Stimulated activated CD4-positive, alpha-beta T cell treated with anti-CD3 and anti-CD28 coated beads, Interleukin-2, amount 100 ng/mL, for 24 hours (primary cell): ENCODE measurements around the gene BBS7.
A peak's percentile ranks its signal among the peaks of the same experiment; 100 is the strongest.

ENCODE experiments used
- DNase-seq, 2 donors: peaks; one replicate each; pipeline ENCODE4 v3.0.0-alpha.2; 2020

Gene BBS7, protein sequence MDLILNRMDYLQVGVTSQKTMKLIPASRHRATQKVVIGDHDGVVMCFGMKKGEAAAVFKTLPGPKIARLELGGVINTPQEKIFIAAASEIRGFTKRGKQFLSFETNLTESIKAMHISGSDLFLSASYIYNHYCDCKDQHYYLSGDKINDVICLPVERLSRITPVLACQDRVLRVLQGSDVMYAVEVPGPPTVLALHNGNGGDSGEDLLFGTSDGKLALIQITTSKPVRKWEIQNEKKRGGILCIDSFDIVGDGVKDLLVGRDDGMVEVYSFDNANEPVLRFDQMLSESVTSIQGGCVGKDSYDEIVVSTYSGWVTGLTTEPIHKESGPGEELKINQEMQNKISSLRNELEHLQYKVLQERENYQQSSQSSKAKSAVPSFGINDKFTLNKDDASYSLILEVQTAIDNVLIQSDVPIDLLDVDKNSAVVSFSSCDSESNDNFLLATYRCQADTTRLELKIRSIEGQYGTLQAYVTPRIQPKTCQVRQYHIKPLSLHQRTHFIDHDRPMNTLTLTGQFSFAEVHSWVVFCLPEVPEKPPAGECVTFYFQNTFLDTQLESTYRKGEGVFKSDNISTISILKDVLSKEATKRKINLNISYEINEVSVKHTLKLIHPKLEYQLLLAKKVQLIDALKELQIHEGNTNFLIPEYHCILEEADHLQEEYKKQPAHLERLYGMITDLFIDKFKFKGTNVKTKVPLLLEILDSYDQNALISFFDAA

DNA sequence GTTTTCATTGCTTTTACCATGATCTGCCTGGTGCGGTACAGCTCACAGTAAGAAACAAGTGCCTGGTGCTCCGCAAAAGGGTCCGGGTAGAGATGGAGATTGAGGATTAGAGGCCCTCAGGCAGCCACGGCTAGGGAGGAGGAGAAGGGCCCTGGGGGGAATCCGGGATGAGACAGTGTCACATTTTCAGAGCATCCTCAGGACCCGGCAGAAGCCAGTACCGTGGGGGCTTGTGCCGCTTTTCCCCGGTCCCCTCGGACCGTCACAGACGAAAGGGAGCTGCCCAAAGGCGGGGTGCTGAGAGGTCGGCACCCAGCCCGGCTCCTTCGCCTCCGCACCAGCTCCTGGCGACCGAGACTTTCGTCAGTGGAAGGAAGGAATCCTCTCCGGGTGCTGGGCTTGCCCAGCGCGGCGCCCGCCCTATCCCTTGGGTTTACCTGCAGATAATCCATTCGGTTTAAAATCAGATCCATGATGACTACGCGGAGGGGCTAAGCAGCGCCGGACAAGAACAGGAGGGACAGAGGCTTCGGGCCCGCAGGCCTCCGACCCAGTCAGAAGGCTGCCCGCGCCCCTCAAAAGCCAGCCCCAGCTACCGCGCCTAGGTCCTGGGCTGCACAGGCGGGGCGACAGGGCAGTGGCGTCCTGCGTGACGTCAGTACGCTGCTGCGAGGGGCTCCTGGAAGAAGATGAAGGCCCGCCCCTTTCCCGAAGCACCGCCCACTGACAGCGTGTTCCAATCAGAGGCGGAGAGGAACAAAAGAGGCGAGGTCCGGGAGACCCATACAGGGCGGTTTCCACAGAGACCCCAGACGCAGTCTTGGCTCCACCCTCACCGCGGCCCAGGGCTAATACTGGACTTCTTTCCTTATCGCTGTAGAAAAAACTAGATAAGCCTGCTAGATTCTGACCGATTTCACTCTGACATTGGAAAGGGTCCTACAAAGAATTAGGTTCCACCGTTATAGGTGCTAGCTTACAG is at the start of gene BBS7:
Gene BBS7, minus strand, starts transcription at position 634 of the 982 bp plus-strand sequence. Its CDS starts 161 bp downstream, at position 473.
- DNase-seq = peak; percentile 98 to 99

DNA sequence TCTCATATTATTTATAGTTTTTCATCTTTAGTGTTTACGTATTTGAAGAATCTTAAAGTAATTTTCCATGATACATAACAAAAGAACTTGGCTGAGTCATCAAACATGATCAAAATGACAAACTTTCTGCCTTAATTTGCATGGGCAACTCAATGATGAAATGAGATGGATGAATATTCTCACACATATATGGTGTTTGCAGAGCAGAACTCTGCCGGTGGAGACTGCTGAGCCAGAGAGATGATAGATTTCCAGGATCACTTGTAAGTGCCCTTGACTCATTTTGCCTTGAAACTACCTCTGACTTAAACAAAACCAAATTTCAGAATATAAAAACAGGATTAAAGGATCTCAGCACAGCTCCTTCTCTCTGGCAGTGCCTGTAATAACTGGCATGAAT is 43.4 kb upstream of the BBS7 start:
- no peak for DNase-seq

DNA sequence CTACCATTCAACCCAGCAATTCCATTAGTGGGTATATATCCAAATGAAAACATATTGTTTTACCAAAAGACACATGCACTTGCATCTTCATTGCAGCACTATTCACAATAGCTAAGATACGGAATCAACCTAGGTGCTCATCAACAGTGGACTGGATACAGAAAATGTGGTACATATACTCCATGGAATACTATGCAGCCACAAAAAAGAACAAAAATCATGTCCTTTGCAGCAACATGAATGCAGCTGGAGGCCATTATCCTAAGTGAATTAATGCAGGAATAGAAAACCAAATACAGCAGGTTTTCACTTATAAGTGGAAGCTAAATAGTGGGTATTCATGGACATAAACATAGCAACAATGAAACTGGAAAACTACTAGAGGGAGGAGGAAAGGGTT is 38.1 kb upstream of the BBS7 start:
- no peak for DNase-seq

DNA sequence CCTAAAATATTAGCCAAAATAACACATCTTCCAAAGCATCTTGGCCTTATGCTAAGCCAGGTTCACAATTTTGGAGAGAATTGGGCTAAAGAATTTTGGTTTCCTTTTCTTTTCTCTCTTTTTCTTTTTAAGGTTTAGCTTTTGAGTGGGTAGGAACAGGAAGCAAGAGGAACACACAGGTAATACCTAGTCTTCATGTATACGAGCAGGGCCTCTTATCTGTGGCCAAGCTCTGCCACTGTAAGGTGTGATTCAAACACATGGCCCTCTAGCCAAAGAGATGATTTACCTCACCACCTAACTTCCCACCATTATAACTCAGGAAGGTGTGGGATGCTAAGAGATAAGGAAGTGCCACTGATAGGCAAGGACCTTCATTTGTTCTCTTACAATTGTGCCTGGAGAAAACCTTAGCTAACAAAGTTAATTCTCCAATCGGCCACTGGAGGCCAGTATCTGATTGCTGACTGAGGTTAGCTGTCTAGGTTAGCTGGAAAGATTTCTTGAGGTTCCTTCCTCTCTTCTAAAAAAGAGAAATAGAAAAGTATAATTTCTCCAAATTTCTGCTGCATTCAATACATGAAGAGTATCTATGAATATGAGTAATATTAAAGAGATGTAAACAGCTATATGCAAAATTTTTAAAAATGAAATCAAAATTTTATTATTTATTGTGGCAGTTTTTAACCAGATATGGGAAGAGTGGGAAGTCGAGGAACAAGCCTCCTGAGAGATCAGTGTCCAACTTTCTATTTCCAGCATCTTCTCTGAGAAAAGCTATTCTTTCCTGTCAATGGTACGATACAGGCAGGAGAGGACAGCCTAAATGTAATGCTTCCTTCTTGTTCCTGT is 30.1 kb upstream of the BBS7 start:
- DNase-seq = peak; percentile 49 to 57

DNA sequence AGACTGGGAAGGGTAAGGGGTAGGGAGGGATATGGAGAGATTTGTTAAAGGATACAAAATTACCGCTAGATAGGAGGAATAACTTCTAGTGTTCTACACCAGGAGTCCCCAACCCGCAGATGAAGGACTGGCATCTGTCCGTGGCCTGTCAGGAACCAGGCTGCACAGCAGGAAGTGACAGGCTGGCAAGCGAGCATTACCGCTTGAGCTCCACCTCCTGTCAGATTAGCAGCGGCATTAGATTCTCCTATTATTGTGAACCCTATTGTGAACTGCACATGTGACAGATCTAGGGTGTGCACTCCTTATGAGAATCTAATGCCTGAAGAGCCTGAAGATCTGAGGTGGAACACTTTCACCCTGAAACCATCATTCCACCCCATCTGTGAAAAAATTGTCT is 27.9 kb upstream of the BBS7 start:
- DNase-seq = peak in 1 of 2 donors; percentile 10

DNA sequence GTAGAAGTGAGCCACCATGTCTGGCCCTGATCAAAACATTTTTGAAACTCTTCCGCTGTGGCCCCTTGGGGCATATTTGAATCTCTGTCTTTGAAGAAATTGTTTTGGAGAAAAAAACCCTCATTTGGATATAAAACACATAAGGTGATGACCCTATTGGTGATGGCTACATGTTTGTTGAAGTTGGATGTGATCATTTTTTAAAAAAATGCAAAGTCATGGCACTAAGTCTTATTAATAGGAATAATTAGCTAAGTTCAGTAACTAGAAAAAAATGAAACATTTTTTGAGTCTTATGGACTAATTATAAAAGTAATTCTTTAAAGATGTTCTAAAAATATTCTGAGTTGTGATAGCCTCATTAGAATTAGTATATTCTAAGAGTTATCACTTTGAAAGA is 17.9 kb upstream of the BBS7 start:
- no peak for DNase-seq

DNA sequence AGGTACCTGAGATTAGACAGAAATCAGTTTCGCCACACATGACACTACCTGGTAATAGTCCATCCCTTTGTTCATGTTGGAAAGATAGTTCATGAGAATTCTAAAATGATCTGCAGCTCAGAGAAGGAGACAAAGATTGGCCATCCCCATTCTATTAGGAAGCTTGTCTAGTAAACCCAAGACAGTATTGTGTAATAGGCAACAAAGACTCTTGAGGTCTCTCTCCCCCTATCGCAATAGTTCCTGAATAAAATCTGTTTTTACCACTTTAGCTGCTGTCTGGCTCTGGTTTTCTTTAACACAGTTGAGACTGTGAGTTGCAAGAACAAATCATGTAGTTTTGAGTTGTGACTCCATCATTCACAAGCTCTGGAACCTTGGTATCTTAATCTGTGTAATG is 14.8 kb upstream of the BBS7 start:
- DNase-seq = no peak

DNA sequence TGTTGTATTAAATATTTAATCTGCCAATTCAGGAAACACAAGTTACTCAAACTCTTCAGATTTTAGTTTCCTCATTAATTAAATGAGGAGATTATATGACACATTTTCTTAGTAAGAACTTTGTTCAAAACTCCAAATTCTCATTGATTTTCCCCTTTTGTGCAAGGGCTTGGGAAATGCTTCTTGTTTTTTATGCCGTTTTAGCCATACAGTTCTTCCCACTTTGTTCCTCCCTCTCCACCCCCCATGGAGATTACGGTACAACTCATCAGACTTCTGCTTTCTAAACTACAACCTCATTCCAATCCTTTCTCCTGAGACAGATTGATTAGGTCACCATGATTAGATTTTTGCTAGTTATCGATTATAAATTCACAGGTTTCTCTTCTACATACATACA is 10.9 kb upstream of the BBS7 start:
- no peak for DNase-seq

DNA sequence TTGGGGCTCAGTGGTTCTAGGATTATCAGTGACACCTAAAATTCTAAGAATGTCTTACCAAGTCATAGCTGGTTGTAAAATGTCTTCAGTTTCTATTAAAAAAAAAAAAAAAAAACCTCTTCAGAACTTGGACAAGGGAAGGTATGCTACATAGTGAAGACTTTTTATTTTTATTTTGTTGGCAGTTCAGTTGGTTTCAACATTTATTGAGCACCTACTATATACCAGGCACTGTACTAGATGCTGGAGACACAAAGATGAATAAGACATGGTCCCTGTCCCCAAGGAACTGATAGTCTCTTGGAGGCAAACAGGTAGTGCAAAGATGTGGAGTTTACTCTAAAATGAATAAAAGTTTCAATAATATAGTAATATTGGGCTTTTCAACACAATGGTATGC is 8.9 kb upstream of the BBS7 start:
- DNase-seq = no peak

DNA sequence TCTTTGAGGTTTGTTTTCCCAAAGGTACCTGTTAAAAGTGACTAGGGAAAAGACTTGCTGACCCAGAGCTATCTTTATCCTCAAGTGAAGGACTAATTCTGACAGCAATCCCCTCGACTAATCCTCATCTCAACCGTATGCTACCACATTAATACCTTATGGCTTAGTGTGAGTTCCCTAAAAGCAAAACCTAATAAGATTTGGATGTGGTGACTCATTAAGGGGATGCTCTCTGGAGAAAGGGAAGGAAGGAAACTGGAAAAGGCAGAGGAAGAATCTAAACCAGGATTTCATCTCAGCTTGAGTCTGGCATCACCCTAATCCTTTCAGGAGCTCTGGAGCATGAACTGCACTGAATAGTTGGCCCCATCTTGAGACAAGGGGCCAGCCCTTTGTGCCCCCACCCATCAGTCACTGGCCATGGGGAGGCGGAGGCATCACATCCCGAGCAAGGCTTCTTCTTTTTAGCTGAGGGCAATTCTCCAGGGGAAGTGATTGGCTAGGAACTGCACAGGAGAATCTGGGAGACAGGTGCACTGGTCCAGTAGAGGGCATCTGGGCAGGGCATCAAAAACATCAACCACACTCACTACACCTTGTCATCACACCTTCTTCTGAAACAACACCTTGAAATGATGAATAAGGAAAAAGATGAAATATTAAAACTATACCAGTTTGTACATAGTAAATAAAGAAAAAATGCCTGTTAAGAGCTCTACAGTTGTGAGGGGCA is 6.9 kb upstream of the BBS7 start:
- no peak for DNase-seq

DNA sequence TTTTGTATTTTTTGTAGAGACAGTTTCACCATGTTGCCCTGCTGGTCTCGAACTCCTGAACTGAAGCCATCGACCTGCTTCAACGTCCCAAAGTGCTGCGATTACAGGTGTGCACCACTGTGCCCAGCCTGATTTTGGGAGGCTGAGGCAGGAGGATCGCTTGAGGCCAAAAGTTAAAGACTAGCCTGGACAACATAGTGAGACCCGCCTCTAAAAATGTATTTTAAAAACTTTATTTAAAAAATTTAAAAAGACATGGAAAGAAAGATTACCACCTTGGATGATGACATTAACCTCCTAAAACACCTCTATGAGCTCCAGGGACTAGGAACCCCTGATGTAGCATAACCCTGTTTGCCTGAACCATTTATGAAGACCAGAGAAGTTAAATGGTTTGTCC is 5.8 kb upstream of the BBS7 start:
- no peak for DNase-seq

DNA sequence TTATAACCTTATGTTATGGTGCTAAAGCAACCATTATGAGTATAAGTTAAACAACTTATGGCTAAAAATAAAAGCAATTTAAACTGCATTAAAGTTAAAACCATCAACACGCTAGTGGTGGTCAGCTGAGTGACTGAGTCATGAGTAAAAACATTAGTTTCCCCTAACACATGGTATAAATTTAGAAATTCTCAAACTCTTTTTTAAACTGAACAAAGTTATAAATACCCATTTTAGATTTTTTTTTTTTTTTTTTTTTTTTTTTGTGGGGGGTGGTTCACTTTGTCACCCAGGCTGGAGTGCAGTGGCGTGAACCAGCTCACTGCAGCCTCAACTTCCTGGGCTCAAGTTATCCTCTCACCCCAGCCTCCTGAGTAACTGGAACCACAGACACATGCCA is 5.4 kb upstream of the BBS7 start:
- DNase-seq = no peak

DNA sequence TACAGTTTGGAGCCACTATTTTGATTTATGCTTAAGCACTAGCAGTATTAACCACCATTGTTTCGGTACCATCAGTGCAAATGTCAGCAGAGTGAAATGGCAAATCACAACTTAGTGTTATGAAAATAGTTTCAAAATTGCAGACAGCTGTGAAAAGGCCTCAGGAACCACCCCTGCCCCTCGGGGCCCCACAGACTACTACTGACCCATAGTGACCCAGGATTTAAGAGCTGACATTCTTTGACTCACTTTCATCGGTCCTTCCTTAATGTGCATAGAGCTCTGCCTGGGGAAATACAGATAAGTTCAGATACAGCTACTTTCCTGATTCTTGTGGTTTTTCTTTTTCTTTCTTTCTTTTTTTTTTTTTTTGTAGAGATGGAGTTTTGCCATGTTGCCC is 3.3 kb upstream of the BBS7 start:
- DNase-seq = no peak

DNA sequence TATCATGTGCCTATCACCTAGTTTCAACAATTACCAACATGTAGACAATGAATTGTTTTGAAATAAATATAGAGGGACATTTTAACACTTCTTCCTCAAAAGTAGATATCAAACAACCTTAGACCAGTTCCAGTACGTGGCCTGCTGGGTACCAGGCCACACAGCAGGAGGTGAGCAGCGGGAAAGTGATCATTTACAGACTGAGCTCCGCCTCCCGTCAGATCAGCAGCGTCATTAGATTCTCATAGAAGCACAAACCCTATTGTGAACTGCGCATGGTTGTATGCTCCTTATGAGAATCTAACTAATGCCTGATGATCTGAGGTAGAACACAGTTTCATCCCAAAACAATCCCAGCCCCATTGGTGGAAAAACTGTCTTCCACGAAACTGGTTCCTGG is 6.5 kb downstream of the BBS7 start:
- DNase-seq = no peak

DNA sequence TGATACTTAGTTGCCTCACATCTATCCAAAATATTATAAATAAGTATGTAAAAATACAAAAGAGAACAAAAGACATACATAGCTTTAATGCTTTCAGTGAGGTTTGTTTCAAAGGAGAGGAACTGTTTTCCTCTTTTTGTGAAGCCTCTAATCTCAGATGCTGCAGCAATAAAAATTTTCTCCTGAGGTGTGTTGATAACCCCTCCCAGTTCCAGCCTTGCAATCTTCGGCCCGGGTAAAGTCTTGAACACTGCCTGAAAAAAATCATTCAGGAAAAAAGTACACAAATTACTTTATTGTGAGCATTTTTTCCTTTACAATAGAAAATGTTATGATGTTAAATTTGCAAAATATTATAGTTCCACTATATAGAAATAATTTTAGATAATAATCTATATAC is 8.8 kb downstream of the BBS7 start:
- no peak for DNase-seq

DNA sequence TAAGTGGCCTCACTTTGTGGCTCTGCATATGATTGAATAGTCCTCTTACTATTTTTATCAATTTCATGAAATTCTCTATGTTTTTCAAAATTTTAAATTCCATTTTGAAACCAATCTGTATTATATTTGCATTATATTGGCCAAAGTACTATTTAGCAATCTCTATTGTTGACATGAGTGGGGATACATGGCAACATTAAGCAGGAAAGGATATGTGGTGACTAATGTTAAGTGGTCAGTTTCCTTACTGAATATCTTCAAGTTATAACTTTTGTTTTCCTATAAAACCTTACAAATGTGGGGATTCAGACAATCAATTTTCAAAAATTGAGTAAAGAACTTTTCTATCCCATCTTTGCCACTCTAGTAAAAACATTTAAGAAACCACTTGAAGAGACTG is 10.2 kb downstream of the BBS7 start:
- no peak for DNase-seq

DNA sequence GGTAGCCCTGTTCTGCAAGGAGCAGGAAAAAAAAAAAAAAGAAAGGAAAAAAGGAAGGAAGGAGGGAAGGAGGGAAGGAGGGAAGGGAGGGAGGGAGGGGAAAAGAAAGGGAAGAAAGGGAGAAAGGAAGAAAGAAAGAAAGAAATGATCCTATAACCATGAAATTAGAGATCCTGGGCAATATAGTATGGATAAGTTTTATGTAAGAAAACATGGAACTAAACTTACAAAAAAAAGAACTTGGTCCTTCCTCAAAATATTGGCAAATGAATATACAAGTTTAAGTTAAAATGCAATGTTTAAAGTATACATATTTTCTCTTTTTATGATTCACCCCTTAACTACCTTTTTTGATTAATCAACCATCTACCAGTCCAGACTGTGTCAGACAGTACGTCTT is 18.9 kb downstream of the BBS7 start:
- DNase-seq = no peak

DNA sequence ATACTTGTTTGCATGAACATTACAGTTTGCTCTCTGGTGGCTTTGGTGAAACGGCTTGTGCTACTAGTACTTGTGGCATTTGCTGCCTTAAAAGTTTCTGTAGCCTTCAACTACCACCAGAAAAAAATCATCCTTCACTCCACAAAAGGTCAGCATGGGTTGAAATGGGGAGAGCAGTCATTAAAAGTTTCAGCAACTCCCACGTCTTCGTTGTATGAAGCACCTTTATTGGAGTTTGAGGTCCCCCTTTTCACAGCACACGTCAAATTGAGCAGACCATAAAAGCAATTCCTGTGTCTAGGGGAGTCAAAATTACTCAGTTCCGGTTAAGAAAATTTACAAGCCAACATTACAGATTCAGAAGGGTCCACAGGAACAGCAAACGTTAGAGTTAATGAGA is 23.6 kb downstream of the BBS7 start:
- DNase-seq = no peak

DNA sequence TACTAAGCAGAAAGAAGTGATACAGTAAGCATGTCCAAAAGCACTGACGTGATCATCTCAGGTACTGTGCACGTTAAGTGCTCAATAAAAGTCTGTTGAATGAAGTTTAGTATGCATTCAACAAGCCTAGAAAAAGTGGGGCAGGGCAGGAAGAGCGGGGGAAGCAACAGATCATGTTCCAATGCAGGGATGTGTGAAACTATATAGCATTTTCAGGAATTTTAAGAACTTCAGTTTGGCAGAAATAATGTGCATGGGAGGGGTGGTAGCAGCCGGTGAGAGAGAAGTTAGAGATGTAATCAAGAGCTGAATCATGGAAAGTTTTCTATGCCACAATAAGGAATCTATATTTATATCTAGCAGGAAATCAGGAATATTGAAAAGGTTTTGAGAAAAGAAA is 27.4 kb downstream of the BBS7 start:
- no peak for DNase-seq

DNA sequence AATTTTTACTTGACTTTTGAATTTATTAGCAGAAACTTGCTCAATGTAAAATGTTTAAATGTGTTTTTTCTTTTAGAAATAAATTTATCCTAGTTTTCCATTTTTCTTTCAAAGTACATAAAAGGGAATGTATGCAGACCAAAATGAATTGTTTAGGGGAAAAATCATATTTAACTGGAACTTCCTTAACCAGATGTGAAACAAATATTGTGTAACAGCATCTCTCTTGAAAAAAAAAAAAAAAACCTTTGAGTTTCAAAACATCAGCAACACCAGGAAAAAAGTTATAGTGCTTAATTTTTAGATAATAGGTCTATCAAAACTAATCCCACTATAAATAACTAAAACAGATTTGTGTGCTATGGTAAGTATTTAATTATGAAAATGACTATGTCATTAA is 32.1 kb downstream of the BBS7 start:
- no peak for DNase-seq

DNA sequence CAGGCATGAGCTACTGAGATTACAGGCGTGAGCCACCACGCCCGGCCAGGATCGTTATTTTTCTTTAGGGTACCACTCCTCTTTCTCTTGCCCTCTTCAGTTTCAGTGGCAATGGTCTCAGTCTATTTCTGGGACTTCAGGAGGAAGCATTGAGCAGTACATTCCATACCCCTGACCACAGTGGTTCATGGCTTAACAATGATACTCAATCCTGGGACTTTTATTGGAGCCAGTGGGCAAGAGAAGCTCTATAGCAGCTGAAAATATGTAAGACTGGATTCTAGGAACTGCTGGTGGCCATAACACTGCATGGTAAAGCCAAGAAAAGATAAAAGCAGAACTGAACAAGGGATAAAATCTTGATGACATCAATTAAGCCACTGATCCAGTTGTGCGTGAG is 40.8 kb downstream of the BBS7 start:
- DNase-seq = no peak

DNA sequence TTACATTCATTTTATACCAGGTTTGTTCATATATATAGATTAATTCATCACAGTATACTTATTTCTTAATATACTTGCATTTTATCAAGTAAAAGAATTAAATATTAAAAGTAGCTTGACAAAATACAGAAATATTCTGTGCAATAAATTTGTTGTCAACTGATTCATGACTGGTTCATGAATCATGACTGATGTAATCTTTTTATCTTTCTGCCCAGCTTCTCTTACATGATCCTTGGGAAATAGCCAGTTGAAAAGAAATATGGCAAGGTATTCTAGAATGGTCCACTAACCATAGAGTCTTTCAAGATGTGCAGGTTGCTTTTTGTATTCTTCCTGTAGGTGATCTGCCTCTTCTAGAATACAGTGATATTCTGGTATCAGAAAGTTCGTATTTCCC is 42.4 kb downstream of the BBS7 start:
- DNase-seq = no peak
